HG03103 (cell line): Measurements from ENCODE around the gene ERRFI1.
"Not testable (repeated sequence)": the region's sequence is repeated elsewhere in the genome, so short reads cannot be mapped to it uniquely, and the experiment has no call there.

ENCODE experiments used
- ATAC-seq: cut with Tn5 transposase; IDR thresholded peaks from one replicate; pipeline ENCODE4 v1.9.1; 2021; ENCODE audit warnings: low read depth; ENCODE audit not compliant: unreplicated experiment

ERRFI1 gene

DNA sequence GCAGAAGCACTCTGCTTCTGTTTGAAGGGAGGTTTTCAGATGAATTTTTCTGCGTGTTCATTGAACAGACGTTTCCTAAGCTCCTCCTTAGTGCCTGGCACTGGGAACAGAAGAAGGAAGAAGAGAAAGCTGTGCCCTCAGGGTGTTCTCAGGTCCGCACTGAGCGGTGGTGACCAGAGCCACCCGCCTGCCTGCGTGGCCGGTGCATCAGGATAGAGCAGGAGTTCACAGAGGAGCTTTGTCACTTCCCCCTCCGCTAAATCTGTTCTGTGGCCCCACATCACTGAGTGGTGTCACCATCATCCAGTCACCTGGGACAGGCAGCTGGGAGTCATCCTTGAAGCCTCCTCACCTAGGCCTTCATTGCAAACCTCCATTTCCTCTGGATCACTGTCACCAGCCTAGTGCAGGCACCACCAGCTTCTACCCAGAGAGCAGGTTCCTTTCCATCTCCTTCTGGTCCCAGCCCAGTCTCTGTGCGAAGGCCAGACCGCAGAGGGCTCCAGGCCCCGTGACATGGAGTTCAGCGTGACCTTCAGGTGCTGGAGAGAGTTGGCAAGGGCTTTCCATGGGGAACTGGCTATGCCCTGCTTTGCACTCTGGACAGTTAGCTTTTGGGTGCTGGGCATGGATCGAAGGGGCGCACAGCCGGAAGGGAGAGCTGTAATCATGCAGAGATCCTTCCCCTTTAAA, 42.9 kb downstream of the ERRFI1 start:
- ATAC-seq, result no peak

DNA sequence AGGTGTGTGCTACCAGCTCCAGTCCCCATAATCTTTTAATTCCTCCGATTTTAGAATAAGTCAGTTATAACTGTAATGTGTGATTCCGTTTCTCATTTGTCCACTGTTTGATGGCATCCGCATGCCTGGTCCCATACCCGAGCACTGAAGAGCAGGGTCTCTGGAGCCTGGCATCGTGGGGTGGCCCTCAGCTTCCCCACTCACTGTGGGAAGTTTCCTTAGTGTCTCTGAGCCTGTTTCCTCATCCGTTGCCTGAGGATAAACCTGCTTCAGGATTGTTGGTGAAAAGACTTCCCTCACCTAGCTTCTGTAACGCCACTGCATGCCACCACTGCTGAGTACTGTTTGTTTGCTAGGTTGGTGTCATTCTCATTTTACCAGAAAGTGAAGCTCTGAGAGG, 45.1 kb downstream of the ERRFI1 start:
- ATAC-seq, result no peak

DNA sequence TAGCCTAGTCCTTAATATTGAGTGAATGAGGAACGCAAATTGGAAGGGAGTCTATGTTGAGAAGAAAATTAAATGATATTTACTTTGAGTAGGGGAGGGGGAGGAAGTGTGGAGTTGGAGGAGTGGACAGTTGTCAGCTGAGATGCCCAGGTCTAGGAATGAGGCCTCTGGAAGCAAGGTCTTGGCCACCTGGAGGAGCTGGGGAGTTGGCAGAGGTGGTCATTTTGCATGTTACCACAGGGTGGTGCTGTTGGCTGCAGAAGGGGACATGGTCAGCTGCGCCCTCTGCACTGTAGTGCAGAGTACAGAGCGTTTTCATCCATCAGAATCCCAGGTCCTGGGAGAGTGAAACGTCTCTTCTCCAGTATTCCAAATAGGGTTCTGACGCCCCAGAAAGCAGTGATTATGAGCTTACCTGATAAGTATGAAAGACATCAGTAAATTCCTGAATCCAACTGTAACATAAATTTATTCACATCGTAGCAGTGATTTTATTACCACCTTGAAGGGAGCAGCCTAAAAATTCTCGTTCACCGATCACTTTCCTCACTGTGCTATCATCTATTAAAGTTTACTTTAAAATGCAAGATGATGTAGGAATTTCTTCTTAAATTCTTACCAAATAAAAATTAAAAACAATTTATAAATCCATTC, 50.8 kb downstream of the ERRFI1 start:
- ATAC-seq, result no peak

DNA sequence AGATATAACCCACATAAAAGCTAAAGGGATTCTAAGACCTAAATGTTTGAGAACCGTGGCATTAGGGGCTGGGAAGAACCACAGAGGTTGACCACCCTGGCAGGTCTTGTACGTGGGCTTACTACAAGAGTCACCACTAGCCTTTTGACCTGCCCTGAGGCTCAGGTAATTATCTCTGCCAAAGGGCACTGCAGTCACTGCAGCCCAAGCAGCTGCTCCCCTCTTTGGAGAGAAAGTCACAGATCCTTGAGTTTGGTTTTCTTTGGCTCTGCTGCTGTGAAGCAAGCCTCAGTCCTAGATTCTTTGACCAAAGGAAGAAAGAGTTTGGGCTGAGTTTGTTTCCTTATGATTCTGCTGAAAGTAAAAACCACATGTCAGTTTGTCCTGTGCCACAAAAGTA, 53.0 kb downstream of the ERRFI1 start:
- no peak for ATAC-seq

DNA sequence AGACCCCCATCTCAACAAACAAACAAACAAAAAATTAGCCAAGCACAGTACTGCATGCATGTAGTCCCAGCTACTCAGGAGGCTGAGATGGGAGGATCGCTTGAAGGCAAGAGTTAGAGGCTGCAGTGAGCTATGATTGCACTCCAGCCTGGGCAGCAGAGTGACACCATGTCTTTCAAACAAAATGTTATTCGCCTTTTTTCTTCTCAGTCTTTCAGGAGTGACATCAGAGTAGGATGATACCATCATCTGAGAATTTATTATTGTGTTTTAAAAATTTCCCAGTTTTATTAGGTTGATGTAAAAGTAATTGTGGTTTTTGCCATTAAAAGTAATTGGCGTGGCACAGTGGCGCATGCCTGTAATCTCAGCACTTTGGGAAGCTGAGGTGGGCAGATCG, 53.8 kb downstream of the ERRFI1 start:
- no peak for ATAC-seq

DNA sequence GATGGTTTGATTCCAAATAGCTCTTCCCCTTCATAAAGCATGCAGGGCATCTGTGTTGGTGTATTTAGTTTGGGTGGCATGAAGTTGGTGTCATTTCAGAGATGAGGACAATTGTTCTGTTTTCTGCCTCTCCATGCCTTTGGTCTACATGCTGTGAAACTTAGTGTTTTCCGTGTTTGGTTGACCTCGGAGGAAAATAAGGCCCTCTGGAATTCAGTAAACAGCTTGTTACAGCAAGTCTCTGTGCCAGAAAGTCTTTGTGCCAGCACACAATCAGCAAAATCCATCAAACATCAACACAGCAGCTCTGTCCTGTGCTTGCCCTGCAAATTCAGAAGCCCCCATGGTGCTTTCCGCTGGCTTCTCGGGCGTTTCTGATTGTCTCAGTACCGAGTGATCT, 55.1 kb downstream of the ERRFI1 start:
- ATAC-seq, result no peak

DNA sequence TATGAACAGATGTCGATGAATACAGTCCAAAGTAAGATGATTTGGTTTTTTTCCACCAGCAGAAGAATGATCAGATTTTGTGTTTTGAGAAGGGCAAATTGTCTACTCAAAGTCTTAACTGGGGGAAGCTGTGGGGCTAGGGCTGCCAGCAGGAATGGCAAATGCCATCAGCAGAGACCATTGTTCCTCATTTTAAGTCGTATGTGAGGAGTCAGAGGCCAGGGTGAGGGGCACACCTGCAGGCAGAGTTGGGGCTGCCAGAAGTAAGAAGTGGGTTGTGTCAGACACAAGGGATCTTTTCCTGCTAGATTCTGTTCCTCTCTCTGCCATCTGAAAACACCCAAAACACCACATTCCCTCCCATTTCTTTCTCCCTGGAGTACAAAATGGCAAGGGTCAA, 55.9 kb downstream of the ERRFI1 start:
- ATAC-seq, result no peak

DNA sequence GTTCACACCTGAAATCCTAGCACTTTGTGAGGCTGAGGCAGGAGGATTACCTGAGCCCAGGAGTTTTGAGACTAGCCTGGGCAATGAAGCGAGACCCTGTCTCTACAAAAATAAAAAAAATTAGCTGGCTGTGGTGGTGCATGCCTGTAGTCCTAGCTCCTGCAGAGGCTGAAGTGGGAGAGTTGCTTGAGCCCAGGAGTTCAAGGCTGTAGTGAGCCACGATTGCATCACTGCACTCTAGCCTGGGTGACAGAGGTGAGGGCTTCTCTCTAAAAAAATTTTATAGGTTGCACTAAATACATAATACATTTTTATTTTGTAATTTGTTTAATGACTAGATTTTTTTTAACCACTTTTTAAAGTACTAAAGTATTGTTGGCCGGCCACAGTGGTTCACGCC, 58.5 kb downstream of the ERRFI1 start:
- no peak for ATAC-seq

DNA sequence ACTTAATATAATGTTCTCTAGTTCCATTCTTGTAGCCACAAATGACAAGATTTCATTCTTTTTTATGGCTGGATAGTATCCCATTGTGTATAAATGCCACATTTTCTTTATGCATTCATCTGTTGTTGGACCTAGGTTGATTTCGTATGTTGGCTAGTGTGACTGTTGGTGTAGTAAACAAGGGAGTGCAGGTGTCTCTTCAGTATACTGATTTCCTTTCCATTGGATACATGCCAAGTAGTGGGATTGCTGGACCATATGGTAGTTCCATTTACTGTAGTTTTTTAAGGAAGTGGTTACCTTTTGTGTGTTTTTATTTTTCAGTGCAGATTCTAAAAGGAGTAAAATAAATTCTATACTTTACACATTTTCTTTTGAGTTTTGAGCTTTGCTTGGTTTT, 58.9 kb downstream of the ERRFI1 start:
- ATAC-seq, result no peak

DNA sequence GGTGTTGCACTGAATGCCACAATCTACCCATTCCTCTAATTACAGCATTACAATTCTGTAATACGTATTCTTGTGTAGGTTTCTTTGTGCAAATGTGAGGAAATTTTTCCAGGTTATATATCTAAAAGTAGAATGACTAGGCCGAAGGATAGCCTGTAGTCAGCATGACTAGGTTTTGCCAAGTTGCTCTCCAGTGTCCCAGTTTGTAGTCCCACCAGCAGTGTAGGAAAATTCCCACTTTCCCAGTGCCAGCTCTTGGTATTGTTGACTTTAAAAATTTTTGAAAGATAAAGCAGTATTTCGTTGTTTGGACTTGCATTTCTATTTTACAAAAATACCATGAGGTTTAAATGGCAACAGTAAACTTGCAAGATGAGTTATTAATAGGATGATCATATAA, 61.6 kb downstream of the ERRFI1 start:
- no peak for ATAC-seq

DNA sequence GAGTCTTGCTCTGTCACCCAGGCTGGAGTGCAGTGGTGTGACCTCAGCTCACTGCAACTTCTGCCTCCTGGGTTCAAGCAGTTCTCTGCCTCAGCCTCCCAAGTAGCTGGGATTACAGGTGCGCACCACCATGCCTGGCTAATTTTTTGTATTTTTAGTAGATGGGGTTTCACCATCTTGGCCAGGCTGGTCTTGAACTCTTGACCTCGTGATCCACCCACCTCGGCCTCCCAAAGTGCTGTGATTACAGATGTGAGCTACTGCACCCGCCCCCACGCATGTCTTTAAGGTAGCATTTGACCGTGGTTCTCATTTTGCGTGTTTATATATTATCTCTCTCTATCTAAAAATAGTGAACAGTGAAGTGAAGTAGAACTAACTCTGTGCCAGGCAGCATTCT, 62.3 kb downstream of the ERRFI1 start:
- not testable (repeated sequence) for ATAC-seq

DNA sequence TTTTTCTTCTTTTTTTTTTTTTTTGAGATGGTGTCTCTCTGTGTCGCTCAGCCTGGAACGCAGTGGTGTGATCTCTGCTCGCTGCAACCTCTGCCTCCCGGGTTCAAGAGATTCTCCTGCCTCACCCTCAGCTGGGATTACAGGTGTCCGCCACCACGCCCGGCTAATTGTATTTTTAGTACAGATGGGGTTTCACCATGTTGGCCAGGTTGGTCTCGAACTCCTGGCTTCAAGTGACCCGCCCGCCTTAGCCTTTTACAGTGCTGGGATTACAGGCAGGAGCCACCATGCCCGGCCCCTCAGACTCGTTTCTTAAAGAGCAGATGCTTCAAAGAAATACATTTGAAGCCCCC, 62.8 kb downstream of the ERRFI1 start:
- not testable (repeated sequence) for ATAC-seq

DNA sequence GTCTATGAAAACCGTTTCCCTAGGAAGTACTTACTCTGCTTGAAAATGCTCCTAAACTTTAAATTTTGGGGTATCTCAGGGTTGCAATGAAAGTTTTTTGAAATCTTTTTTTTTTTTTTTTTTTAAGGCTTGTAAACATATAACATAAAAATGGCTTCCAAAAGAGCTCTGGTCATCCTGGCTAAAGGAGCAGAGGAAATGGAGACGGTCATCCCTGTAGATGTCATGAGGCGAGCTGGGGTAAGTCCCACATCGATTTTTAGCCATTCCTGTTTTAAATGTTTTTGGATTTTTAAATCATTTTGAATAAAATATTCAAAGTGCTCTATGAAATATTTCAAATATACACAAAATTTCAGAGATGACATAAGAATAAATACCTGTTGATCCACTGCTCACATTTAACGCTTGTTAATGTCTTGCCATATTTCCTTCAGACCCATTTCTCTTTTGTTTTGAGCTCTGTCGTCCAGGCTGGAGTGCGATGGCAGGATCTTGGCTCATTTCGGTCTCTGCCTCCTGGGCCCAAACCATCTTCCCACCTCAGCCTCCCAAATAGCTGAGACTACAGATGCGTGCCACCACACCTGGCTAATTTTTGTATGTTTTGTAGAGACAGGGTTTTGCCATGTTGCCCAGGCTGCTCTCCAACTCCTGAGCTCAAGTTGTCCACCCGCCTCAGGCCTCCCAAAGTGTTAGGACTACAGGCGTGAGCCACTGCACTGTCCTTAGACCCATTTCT, 63.3 kb downstream of the ERRFI1 start:
- ATAC-seq, result no peak

DNA sequence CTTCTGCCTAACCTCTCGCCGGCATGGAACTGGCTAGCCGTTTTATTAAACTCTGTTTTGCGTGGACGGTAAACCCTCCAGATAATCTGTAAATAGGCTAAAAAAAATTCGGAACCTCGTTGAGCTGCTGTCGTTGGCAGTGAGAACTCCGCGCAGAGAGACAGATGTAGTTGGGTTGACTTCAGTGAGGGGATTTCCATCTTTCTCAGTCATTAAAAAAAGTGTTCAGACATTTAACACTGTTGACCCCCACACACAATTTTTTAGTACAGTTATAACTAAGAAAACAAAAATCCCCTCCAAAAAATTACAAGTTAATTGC, 64.1 kb downstream of the ERRFI1 start:
- peak; percentile 4 for ATAC-seq
